Breast epithelium (tissue), 4 donors: ENCODE data around the gene SFMBT2. TPM values are rescaled to one million over a fixed set of nuclear protein-coding genes. Genes with fewer than 3 reads are reported as not detected.
A peak's percentile ranks its signal among the peaks of the same experiment; 100 is the strongest.
"Not testable (repeated sequence)": the region's sequence is repeated elsewhere in the genome, so short reads cannot be mapped to it uniquely, and the experiment has no call there.

ENCODE experiments used
- DNase-seq, 2 donors: peaks; one replicate each; pipeline ENCODE4 v3.0.0-alpha.2; 2019; ENCODE audit warnings: low spot score in 2 of 2
- H3K27ac ChIP-seq, 2 donors: fragments of 200-600 bp; sonication (generic) in 1 of 2; one replicate each; pipeline ENCODE4 v1.5.1; 2016 to 2019; ENCODE audit warnings: mild to moderate bottlenecking in 1 of 2
- H3K27me3 ChIP-seq, 2 donors: fragments of 200-600 bp; sonication (generic) in 1 of 2; one replicate each; pipeline versions ENCODE4 v1.5.1 to v1.6.0; 2017 to 2019; ENCODE audit warnings: control low read depth in 1 of 2, mild to moderate bottlenecking in 1 of 2
- H3K36me3 ChIP-seq: fragments of 200-600 bp; one replicate; pipeline ENCODE4 v1.5.1; 2019
- H3K4me1 ChIP-seq, 2 donors: fragments of 200-600 bp; sonication (generic); one replicate each; pipeline ENCODE4 v1.5.1; 2016 to 2019; ENCODE audit warnings: control low read depth in 1 of 2
- H3K4me3 ChIP-seq, 3 donors: fragments of 200-600 bp; sonication (generic); 1 replicate in 2 of 3; 2 replicates in 1 of 3; pipeline ENCODE4 v1.5.1; 2016 to 2019; ENCODE audit warnings: mild to moderate bottlenecking in 3 of 3, moderate library complexity in 2 of 3
- H3K9me3 ChIP-seq, 2 donors: fragments of 200-600 bp; sonication (generic) in 1 of 2; one replicate each; pipeline ENCODE4 v1.5.1; 2016 to 2019; ENCODE audit warnings: control low read depth in 1 of 2
- CTCF ChIP-seq, 3 donors: fragments of 450-650 bp; IDR thresholded peaks; one replicate each; pipeline ENCODE4 v1.5.1; 2016 to 2017; ENCODE audit warnings: antibody characterized with exemption in 3 of 3, mild to moderate bottlenecking in 3 of 3, moderate library complexity in 3 of 3
- POLR2A ChIP-seq: fragments of 450-650 bp; IDR thresholded peaks from one replicate; pipeline ENCODE4 v1.6.1; 2016; ENCODE audit warnings: antibody characterized with exemption, mild to moderate bottlenecking, moderate library complexity
- POLR2AphosphoS5 ChIP-seq, 3 donors: sonication (generic); formaldehyde crosslinking; IDR thresholded peaks; one replicate each; pipeline ENCODE4 v1.6.1; 2017; ENCODE audit warnings: antibody characterized with exemption in 3 of 3
- intact Hi-C: fragments of 100-400 bp; cut with DNase I; formaldehyde crosslinking; loops from one replicate; pipeline ENCODE4 v1.15.1; 2023; ENCODE audit warnings: low total_unique reads
- total RNA-seq, 3 donors: library from RNA; depleted of rRNA; stranded (reverse); fragments of >200 nt; gene quantifications; one replicate each; pipeline ENCODE4 v1.1.0, GENCODE V29; 2016

SFMBT2 gene
- total RNA-seq, 3 donors from 2014 or later = 3.5 to 32.8 (median 22.8) TPM

DNA sequence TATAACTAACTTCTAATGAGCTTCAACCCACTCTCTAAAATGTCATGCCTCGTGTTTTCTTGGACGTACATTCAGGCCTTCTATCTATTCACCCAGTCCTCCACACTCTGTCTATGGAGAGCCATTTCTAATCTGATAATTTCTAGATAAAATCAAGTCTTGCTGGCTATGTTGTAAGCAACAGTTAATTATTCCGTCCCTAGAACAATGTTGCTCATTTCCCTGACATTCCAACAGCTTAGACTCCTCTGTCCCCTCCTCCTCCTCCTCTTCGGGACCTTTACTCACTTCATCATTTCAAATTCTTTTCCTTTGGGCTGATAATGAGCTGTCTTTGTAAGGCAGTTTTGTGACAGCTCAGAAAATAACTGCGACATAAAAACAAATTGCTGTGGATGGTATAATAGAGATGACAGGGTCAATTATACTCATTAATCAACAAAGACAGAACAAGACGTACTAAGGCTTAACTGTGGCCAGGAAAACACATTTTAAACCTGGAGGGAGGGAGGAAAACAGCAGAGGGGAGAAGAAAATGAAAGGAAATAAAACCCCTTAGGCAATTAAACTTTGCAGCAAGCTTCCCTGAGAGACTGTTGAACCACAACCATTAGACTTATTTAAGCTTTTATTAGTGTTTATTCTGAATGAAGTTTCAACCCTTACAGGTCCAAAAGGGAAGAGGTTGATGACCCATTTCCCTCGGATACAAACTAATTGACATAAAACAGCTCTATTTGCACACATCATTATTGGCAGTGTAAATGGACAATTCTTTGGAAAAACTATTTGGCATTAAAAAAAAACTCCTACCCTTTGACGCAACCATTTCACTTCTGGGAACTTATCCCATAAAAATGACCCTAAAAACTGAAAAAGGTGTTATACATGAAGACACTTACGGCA, 179.1 kb downstream of the SFMBT2 start:
- Histone ChIP-seq H3K9me3 (no peaks in the 10 kb centered on the region), H3K4me1 (peaks cover 0 to 9% of the 10 kb centered on the region in 2 donors), H3K4me3 (no peak overlapping the region), H3K27ac (peak overlapping the region; percentile 10 to 40), H3K27me3 (no peaks in the 10 kb centered on the region), H3K36me3 (no peaks in the 10 kb centered on the region)
- TF ChIP-seq CTCF (IDR thresholded peaks at IDR 0.05) = no peak
- TF ChIP-seq POLR2AphosphoS5 (IDR thresholded peaks at IDR 0.05) = no peak
- TF ChIP-seq POLR2A = no peak
- DNase-seq = no peak
- intact Hi-C loops = no loop called here

DNA sequence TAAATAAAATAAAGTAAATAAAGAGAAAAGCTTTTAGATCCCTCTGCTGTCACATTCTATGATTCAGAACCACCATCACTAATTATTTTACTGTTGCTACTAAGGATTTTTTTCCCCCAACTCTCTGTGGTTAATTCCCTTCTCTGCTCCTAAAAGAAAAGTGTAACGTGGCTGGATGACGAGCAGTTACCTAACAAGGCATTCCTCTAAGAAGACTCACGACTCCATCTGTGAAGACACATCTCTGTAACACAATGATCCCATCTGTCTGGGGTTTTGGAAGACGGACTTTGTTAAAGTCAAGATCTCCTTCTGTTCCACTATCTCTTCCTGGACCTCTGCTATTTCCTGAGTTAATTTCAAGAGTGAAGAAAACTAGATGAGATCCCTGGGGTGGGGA, 179.9 kb downstream of the SFMBT2 start:
- H3K36me3 ChIP-seq = no peaks in the 10 kb centered on the region
- H3K4me1 ChIP-seq = peaks cover 0 to 9% of the 10 kb centered on the region in 2 donors
- TF ChIP-seq POLR2A = no peak
- no peak for TF ChIP-seq POLR2AphosphoS5 (IDR thresholded peaks at IDR 0.05)
- no peak for TF ChIP-seq CTCF (IDR thresholded peaks at IDR 0.05)
- DNase-seq = no peak
- no peaks in the 10 kb centered on the region for H3K27me3 ChIP-seq
- intact Hi-C loops = no loop called here
- peak overlapping the region in 1 of 2 donors; percentile 10 for H3K27ac ChIP-seq
- no peak overlapping the region for H3K4me3 ChIP-seq
- H3K9me3 ChIP-seq = no peaks in the 10 kb centered on the region

DNA sequence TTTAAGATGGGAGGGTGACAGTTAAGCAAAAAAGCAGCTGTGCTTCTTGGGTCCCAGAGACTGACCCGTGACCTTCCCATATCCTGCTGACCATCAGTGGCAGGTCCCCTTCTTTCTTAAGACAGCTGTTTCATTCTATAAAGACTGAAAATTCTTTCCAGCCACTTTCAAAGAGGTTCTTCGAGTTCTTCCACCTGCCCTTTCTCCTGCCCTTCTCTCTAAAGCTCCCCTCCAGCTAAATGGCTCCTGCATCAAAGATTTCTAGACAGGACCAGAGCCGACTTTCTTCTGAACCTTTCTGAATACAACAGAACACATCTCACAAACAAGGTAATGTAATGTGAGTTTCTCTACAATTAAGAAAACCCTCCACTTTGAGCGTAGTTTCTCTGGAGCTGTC, 180.8 kb downstream of the SFMBT2 start:
- no peaks in the 10 kb centered on the region for H3K9me3 ChIP-seq
- H3K36me3 ChIP-seq = no peaks in the 10 kb centered on the region
- H3K27ac ChIP-seq = no peak overlapping the region
- no peak for DNase-seq
- no peak overlapping the region for H3K4me3 ChIP-seq
- TF ChIP-seq POLR2AphosphoS5 (IDR thresholded peaks at IDR 0.05) (no peak), CTCF (IDR thresholded peaks at IDR 0.05) (no peak), POLR2A (no peak)
- no peaks in the 10 kb centered on the region for H3K27me3 ChIP-seq
- intact Hi-C loops = no loop called here
- H3K4me1 ChIP-seq = peaks cover 0 to 9% of the 10 kb centered on the region in 2 donors

DNA sequence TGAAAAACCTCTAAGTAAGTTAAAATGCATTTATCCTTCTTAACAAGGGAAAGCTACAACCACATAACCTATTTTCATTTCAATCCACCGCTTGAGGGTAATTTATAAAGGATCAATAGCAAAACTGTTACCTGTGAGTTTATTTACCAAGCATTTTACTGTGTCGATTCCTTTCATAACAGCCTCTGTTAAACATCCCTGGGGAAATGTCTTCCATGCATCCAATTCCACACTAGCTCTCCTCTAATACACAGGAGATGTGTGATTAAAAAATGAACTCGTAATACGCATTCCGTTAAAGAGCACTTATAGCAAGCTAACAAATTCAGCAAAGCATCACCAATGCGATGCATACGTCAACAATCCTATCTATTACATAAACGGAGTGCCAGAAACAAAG, 185.7 kb downstream of the SFMBT2 start:
- DNase-seq = no peak
- no peak overlapping the region for H3K27ac ChIP-seq
- peaks cover 13 to 24% of the 10 kb centered on the region in 2 donors for H3K9me3 ChIP-seq
- no peaks in the 10 kb centered on the region for H3K4me1 ChIP-seq
- no peak overlapping the region for H3K4me3 ChIP-seq
- TF ChIP-seq POLR2A (no peak), CTCF (IDR thresholded peaks at IDR 0.05) (no peak), POLR2AphosphoS5 (IDR thresholded peaks at IDR 0.05) (no peak)
- H3K27me3 ChIP-seq = no peaks in the 10 kb centered on the region
- intact Hi-C loops = no loop called here
- H3K36me3 ChIP-seq = no peaks in the 10 kb centered on the region

DNA sequence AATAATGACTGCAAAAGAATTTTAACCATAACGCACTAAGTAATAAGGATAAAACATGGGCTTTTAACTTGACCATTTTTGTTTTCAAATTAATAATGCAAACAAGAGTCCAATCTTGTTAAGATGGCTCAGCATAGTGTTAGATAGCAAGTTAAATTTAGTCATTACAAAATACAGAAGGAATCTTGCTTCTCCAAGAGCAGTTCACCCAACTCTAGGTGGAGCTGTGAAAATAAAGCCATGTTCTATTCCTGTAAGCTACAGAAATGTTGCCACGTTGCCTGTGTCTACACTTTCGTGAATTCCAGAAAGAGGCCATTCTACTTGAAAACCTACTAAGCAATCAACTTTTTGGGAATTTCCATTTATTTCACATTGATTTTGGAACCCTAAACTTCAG, 191.9 kb downstream of the SFMBT2 start:
- H3K4me1 ChIP-seq = no peaks in the 10 kb centered on the region
- peaks cover 7 to 18% of the 10 kb centered on the region in 2 donors for H3K9me3 ChIP-seq
- no peaks in the 10 kb centered on the region for H3K36me3 ChIP-seq
- intact Hi-C loops = no loop called here
- DNase-seq = no peak
- TF ChIP-seq CTCF (IDR thresholded peaks at IDR 0.05) (no peak), POLR2A (no peak), POLR2AphosphoS5 (IDR thresholded peaks at IDR 0.05) (no peak)
- H3K4me3 ChIP-seq = no peak overlapping the region
- H3K27me3 ChIP-seq = no peaks in the 10 kb centered on the region
- H3K27ac ChIP-seq = no peak overlapping the region

DNA sequence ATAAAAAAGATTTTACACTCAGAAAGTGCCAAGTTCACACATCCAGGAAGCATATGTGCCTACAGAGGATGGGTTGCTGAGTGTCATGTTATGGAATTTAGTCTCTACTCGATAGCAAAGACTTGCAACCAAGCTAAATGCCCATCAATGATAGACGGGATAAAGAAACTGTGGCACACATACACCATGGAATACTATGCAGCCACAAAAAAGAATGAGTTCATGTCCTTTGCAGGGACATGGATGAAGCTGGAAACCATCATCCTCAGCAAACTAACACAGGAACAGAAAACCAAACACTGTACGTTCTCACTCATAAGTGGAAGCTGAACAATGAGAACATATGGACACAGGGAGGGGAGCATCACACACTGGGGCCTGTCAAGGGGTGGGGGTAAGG, 198.1 kb downstream of the SFMBT2 start:
- H3K9me3 ChIP-seq, H3K27me3 ChIP-seq, H3K36me3 ChIP-seq, DNase-seq, H3K27ac ChIP-seq, H3K4me1 ChIP-seq, intact Hi-C loops, H3K4me3 ChIP-seq: not testable (repeated sequence)
